OCI-LY1 (cell line): ENCODE results near the gene ME1.

Experiments used
- H2AFZ ChIP-seq: fragments of 200-600 bp; sonication (generic), shearing (Covaris generic); 2 replicates; pipeline ENCODE4 v1.6.0; 2014; ENCODE audit warnings: antibody characterized with exemption, mild to moderate bottlenecking, low read length
- H3F3A ChIP-seq: fragments of 200-600 bp; sonication (generic), shearing (Covaris generic); 2 replicates; pipeline ENCODE4 v1.6.0; 2014; ENCODE audit warnings: mild to moderate bottlenecking, antibody characterized with exemption, low read length, moderate library complexity; ENCODE audit not compliant: insufficient read depth
- H3K27ac ChIP-seq: fragments of 200-600 bp; sonication (generic); 2 replicates; pipeline ENCODE4 v1.5.1; 2014; ENCODE audit warnings: low read length, mixed run types, mild to moderate bottlenecking, low read depth; ENCODE audit not compliant: poor library complexity, severe bottlenecking
- H3K27me3 ChIP-seq: fragments of 200-600 bp; sonication (generic); 2 replicates; pipeline ENCODE4 v1.6.0; 2014; ENCODE audit warnings: antibody characterized with exemption, mild to moderate bottlenecking, low read length, moderate library complexity; ENCODE audit not compliant: insufficient read depth
- H3K36me3 ChIP-seq: fragments of 200-600 bp; sonication (generic); 2 replicates; pipeline ENCODE4 v1.6.1; 2014; ENCODE audit warnings: mild to moderate bottlenecking, antibody characterized with exemption, low read length, moderate library complexity, mixed read lengths; ENCODE audit not compliant: insufficient read depth
- H3K4me1 ChIP-seq: fragments of 200-600 bp; sonication (generic); 2 replicates; pipeline ENCODE4 v1.5.1; 2014; ENCODE audit warnings: mild to moderate bottlenecking, low read length, moderate library complexity; ENCODE audit not compliant: insufficient read depth, severe bottlenecking
- H3K4me2 ChIP-seq: fragments of 200-600 bp; sonication (generic), shearing (Covaris generic); 2 replicates; pipeline ENCODE4 v1.6.1; 2014; ENCODE audit warnings: low read length
- H3K4me3 ChIP-seq: fragments of 200-600 bp; sonication (generic); 2 replicates; pipeline ENCODE4 v1.5.1; 2014; ENCODE audit warnings: low read length, low read depth, mild to moderate bottlenecking, mixed read lengths; ENCODE audit not compliant: poor library complexity, severe bottlenecking
- H3K79me2 ChIP-seq: fragments of 200-600 bp; shearing (Covaris generic); 2 replicates; pipeline ENCODE4 v1.6.1; 2016; ENCODE audit warnings: mixed run types, low read length, mixed read lengths; ENCODE audit not compliant: insufficient read depth
- H3K9ac ChIP-seq: fragments of 200-600 bp; sonication (generic), shearing (Covaris generic); 2 replicates; pipeline ENCODE4 v1.6.1; 2014; ENCODE audit warnings: mild to moderate bottlenecking, low read length, mixed read lengths
- H3K9me2 ChIP-seq: fragments of 200-600 bp; sonication (generic), shearing (Covaris generic); 2 replicates; pipeline ENCODE4 v1.6.1; 2014; ENCODE audit warnings: low read depth, mild to moderate bottlenecking, low read length, mixed read lengths
- H3K9me3 ChIP-seq: fragments of 200-600 bp; shearing (Covaris generic); 2 replicates; pipeline ENCODE4 v1.6.1; 2014; ENCODE audit warnings: low read length, mixed read lengths
- H4K20me1 ChIP-seq: fragments of 200-600 bp; sonication (generic), shearing (Covaris generic); 2 replicates; pipeline ENCODE4 v1.6.0; 2016; ENCODE audit warnings: mild to moderate bottlenecking, low read length; ENCODE audit not compliant: insufficient read depth
- EZH2 ChIP-seq: fragments of 200-600 bp; sonication (generic), shearing (Covaris generic); IDR thresholded peaks from 2 replicates; pipeline ENCODE4 v1.8.0; 2017; ENCODE audit warnings: borderline replicate concordance, mixed run types, mild to moderate bottlenecking, antibody characterized with exemption, low read length, moderate library complexity, mixed read lengths
- TF ChIP-seq, protein P1 (sequence below): fragments of 200-600 bp; sonication (generic), shearing (Covaris generic); IDR thresholded peaks from 2 replicates; pipeline ENCODE4 v1.5.1; 2017; ENCODE audit warnings: mild to moderate bottlenecking, antibody characterized with exemption, low read length, moderate library complexity, mixed read lengths

ME1 gene

DNA sequence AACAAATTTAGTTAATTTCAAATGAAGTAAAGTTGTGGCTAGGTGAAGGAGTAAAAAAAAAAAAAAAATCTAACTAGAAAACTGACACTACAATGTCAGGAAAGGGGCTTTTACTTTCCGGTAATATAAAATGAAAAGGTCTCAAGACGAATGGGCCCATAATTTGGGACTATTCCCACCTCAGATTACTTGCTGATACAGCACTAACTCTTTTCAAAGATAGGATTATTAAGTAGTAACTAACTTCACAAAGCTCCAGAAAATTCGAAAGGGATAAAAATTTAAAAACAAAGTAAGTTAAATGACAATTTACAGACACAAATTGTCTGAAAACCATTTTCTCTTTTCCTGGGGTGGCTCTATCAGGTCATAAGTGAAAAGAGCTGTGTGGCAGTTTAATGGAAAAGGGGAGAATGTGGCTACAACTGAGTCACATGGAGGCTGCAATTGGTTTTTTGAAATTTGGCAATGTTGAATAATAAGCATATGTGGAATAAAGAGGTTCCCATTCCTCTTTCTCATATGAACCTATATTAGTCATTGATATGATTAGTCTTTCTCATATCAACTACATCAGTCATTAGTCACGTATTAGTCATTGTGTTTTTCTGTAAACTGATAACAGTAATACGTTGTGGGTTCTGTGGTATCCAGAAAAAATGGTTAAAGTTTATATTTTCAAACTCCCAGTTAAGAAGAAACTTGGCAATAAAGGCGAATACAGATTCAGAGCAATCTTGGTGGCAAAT, 159.7 kb downstream of the ME1 start:
- Histone ChIP-seq H3K27ac (no peak overlapping the region), H2AFZ (no peak overlapping the region), H3K9ac (no peak overlapping the region), H3K4me3 (no peak overlapping the region), H3K4me1 (no peaks in the 10 kb centered on the region), H3K27me3 (no peaks in the 10 kb centered on the region), H3K9me3 (no peaks in the 10 kb centered on the region), H4K20me1 (no peaks in the 10 kb centered on the region), H3K4me2 (no peak overlapping the region), H3K9me2 (no peaks in the 10 kb centered on the region), H3K79me2 (no peaks in the 10 kb centered on the region), H3F3A (no peaks in the 10 kb centered on the region), H3K36me3 (no peaks in the 10 kb centered on the region)
- TF ChIP-seq, protein P1, sequence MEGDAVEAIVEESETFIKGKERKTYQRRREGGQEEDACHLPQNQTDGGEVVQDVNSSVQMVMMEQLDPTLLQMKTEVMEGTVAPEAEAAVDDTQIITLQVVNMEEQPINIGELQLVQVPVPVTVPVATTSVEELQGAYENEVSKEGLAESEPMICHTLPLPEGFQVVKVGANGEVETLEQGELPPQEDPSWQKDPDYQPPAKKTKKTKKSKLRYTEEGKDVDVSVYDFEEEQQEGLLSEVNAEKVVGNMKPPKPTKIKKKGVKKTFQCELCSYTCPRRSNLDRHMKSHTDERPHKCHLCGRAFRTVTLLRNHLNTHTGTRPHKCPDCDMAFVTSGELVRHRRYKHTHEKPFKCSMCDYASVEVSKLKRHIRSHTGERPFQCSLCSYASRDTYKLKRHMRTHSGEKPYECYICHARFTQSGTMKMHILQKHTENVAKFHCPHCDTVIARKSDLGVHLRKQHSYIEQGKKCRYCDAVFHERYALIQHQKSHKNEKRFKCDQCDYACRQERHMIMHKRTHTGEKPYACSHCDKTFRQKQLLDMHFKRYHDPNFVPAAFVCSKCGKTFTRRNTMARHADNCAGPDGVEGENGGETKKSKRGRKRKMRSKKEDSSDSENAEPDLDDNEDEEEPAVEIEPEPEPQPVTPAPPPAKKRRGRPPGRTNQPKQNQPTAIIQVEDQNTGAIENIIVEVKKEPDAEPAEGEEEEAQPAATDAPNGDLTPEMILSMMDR: no peak
- no peak for TF ChIP-seq EZH2

DNA sequence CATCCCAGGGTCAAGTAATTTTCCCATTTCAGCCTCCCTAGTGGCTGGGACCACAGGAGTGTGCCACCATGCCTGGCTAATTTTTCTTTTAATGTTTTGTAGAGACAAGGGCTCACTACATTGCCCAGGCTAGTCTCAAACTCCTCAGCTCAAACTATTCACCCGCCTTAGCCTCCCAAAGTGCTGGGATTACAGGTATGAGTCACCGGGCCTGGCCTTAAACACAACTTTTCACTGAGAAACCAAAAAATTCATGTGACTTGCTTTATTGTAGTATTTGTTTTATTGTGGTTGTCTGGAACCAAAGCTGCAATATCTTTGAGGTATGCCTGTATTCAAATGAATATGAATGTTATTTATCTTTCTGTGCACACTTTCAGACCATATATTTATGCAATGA, 165.5 kb downstream of the ME1 start:
- Histone ChIP-seq H3K4me2 (no peak overlapping the region), H3K36me3 (no peaks in the 10 kb centered on the region), H3K9ac (no peak overlapping the region), H3K4me1 (no peaks in the 10 kb centered on the region), H3F3A (no peaks in the 10 kb centered on the region), H3K4me3 (no peak overlapping the region), H3K27me3 (no peaks in the 10 kb centered on the region), H2AFZ (no peak overlapping the region), H3K27ac (no peak overlapping the region), H3K79me2 (no peaks in the 10 kb centered on the region), H3K9me3 (no peaks in the 10 kb centered on the region), H4K20me1 (no peaks in the 10 kb centered on the region), H3K9me2 (no peaks in the 10 kb centered on the region)
- TF ChIP-seq, protein P1: no peak
- no peak for TF ChIP-seq EZH2

DNA sequence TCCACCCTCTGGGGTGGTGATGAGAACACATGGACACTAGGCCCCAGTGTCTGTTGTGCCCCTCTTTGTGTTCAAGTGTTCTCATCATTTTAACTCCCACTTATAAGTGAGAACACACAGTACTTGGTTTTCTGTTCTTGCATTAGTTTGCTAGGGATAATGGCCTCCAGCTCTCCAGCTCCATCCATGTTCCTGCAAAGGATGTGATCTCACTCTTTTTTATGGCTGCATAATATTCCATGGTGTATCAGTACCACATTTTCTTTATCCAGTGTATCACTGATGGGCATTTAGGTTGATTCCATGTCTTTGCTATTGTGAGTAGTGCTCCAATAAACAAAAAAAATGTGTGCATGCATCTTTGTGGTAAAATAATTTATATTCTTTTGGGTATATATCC, 170.3 kb downstream of the ME1 start:
- Histone ChIP-seq H2AFZ (no peak overlapping the region), H3K27me3 (no peaks in the 10 kb centered on the region), H3K9me3 (no peaks in the 10 kb centered on the region), H3K9ac (no peak overlapping the region), H3K4me3 (no peak overlapping the region), H3F3A (no peaks in the 10 kb centered on the region), H4K20me1 (no peaks in the 10 kb centered on the region), H3K4me2 (no peak overlapping the region), H3K4me1 (no peaks in the 10 kb centered on the region), H3K79me2 (no peaks in the 10 kb centered on the region), H3K9me2 (no peaks in the 10 kb centered on the region), H3K27ac (no peak overlapping the region), H3K36me3 (no peaks in the 10 kb centered on the region)
- TF ChIP-seq, protein P1: no peak
- no peak for TF ChIP-seq EZH2
